GM21576 (cell line): Measurements from ENCODE around the gene EHD1.

ENCODE experiments used
- ATAC-seq: cut with Tn5 transposase; IDR thresholded peaks from one replicate; pipeline ENCODE4 v1.9.1; 2021; ENCODE audit warnings: mild to moderate bottlenecking, moderate library complexity; ENCODE audit not compliant: unreplicated experiment

Gene EHD1

GRCh38 chr11:64878494-64879243 is at the start of gene EHD1:
Gene EHD1 (minus strand): TSS chr11:64878621. CDS start chr11:64878464, 157 bp downstream.
- peak; percentile 61 for ATAC-seq

GRCh38 chr11:64926689-64927088 is 48.3 kb upstream of the EHD1 start:
- ATAC-seq = no peak

- no peak for ATAC-seq
These were observed 47.4 kb upstream of the EHD1 start for GRCh38 chr11:64925536-64926436.

DNA sequence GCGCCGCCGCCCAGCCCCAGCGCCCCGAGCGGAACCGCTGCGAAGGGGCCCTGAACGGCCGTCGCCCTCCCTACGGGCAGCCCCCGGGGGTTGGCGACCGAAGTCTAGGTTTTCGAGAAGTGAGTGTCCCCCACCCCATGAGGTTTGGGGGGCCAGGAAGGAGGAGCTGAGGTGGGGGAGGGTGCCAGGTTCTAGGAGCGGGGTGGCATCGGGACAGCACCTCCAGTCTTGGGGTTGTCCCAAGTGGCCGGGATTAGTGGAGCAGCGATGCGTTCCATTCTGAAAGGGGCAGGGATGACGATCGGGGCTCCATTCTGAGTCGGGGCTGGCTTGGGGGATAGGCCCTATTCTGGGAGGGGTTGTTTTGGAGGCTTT is 46.5 kb upstream of the EHD1 start:
- ATAC-seq = no peak

DNA sequence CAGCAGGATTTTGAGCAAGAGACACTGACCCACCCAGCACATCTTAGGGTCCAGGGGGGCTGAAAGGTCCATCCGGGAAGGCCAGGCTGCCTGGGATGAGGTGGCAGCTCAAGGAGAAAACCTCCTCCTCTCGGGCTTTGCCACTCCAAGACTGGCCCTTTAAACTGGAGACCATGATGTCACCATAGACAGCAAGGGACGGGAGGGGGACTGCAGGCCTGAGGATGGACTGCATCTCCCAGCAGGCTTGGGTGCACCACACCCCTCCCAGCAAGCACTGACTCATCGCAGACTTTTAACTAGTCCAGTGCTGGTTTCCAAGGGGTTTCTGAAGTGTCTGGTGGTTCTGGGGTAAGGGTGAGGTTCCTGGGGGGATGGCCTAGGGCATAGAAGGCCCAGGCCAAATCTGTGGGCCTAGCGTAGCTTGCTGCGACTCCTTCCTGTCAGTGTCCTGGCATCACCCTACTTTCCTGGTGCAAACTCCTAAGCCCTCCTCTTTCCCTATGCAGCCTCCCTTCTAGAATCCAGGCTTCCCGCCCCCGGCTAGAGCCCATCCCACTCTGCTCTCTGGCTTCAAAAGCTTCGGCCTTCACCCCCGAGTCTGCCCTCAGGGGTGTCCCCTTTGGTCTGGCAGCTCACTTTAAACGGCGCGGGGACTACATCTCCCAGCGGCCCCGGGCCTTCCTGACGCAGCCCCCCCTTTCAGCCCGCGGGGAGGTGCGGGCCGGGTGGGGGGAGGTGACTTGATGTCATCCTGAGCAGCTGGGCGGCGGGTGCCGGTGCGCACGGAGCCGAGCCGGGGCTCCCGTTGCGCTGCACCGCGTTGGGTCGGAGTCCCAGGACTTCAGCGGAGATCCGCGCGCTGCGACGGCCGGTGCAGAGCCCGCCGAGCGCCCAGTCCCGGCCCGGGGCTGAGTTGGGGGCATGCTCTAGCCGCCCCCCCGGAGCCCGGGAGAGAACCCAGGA is 45.8 kb upstream of the EHD1 start, which contains the start of gene PPP2R5B:
Gene PPP2R5B (plus strand): TSS at position 746 of the 966 bp plus-strand sequence. CDS start 1,046 bp downstream, outside the sequence.
- ATAC-seq = peak; percentile 81

DNA sequence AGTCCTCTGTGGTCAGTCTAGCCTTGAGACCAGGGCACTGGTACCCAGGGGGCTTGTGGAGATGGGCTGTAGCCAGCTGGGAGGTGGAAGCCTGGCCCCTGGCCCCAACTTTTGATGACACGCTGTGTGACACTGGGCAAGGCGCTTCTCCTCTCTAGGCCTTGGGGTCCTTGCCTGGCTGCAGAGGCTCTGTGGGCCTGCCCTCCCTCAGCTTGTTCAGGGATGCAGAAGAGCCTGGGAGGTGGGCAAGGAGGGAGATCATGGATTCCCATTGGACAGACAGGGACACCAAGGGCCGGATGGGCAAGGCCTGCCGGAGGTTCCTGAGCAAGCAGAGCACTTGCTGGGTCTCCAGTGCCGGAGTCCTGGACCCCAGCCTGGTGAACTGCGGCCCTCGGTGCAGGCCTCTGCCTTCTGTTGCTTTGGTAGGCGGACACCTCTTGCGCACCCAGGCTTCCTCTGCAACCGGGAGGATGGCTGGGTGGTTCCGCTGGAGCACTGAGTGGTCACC is 44.8 kb upstream of the EHD1 start:
- ATAC-seq = no peak

DNA sequence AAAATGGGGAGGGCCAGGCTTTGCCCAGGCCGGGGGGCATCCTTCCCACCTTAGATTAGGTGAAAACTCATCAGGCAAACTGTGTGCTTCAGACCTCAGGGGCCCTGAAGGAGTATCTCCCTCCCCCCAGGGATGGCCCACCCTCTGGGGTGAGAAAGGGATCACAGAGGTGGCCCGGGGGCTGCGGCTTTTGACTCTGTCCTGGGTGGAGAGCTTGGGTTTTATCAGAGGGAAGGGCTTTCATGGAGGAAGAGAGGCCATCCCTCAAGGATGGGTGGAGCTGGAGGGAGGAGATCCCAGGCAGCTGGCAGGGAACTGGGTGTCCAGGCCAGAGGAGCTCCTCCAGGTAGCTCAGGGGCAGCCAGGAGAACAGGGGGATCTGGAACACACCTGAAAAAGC is 43.0 kb upstream of the EHD1 start:
- ATAC-seq = no peak

DNA sequence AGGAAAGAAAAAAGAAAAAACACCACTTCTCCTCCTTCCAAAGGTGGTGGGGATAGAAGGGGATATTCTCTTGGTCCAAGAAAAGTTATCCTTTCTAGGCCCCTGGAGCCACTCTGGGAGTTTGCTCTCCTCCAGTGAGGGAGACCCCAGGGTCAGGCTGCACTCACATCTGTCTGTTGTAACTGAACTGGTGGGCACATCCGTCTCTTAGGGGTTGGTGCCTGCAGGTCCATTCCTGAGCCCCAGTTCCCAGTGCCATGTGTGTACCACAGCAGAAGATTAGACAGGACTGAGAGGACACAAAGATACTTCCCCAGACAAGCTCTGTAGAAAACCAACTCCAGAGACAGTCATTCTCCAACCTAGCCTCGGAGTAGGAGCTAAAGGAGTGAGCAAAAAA is 41.7 kb upstream of the EHD1 start:
- no peak for ATAC-seq

DNA sequence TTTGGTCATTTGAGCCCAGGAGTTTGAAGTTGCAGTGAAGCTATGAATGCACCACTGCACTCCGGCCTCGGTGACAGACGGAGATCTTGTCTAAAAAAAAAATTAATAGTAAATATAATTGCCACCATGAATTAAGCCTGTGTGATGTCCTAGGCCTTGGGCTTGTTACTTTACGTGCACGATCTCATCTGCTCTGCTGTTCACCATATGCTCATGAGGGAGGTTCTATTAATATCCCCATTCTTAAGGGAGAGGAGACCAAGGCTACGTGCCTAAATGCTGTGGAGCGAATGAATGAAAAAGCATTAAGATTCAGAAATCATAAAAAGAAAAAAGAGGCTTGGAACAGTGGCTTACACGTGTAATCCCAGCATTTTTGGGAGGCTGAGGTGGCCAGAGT is 41.2 kb upstream of the EHD1 start:
- no peak for ATAC-seq

DNA sequence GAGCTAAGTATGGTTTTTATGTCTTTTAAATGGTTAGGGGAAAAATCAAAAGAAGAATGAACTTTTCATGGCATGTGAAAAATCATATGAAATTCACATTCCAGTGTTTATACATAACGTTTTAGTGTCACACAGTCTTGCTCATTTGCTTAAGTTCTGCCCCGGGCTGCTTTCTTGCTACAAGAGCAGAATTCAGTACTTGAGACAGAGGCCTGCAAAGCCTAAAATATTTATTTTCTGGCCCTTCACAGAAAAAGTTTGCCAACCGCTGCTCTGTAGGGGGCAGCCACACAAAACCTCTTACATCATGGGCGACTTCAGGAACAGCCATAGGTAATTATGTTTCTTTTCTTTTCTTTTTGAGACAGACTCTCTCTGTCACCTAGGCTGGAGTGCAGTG is 39.6 kb upstream of the EHD1 start:
- no peak for ATAC-seq

DNA sequence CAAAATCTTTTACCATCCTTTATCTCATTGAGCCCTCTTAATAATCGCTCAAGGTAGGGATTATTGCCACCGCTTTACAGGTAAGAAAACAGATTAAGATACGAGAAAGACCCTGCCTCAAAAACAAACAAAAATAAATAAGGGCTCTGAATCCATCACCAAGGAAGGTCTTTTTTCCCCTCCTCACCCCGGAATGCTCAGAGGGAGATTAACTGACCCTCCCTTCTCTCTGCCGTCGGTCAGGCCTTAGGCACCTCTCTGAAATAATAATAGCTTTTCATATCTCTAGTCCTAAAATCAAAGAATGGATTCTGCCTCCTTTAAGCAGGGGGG is 39.2 kb upstream of the EHD1 start:
- ATAC-seq = no peak

GRCh38 chr11:64916775-64917662 is 38.6 kb upstream of the EHD1 start, which contains the start of gene ATG2A:
Gene ATG2A (minus strand): TSS chr11:64917209. CDS start chr11:64917135, 74 bp downstream.
- peak; percentile 93 for ATAC-seq

- no peak for ATAC-seq
These were observed 37.8 kb upstream of the EHD1 start for GRCh38 chr11:64916040-64916774.

DNA sequence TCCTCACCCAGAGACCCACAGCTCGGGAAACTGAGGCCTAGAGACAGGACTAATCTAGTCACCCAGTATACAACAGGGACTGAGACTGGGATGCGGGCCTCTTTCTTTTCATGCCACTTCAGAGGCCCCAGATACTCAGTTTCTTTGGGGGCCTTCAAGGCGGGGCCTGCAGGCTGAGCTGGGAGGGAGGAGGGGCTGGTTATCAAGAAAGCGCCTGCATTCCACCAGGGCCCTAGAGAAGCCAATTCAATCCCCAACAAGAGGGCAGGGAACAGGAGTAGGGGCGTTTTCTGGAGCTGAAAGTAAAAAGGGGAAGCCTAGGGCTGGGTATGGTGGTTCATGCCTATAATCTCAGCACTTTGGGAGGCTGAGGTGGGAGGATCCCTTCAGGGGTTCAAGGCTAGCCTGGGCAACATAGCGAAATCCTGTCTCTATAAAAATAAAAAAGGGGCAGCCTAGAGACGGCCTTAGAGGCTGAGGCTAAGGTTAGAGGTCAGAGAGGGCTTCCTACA is 37.0 kb upstream of the EHD1 start:
- ATAC-seq = no peak

GRCh38 chr11:64914123-64914522 is 35.7 kb upstream of the EHD1 start:
- no peak for ATAC-seq

DNA sequence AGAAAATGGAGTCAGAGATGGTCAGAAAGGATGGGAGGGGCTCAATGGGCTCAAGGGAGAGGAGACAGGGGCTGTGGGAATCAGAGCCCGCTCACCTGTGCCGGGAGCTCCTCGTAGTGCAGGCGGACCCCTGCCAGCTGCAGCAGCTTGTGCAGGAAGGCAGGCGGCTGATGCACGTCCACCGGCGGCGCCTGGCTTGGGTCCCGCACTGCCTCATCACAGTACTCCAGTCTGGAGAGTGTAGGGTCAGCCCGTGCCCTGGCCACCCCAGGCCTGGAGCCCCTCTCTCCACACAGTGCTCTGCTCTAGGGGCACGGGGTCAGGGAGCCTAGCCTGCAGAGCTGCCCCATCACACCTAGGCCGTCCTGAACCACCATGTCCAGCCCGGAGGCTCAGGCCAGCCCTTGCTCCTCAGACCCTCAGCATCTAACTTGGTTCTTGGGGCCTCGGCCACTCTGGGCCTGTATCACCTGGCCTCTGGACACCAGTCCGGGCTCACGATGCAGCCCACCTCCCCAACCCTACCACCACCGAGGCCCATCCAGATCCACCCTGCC is 34.8 kb upstream of the EHD1 start:
- ATAC-seq = no peak

DNA sequence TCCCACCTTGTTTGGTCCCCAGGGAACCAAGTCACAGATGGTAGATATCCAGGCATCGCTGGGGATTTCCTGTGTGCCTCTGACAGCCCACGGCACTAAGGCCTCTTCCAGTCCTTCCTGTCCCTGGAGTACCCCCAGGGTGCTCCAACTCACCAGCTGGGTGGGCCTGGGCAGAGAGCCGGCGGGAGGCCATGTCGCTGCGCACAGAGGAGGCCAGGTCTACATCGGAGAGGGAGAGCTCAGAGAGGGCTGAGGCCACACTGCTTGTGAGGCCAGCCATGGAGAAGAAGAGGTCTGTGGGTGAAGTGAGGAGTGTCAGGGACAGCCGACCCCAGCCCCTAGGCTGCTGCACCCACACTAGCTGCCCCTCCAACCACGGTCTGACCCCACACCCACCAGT is 33.3 kb upstream of the EHD1 start:
- no peak for ATAC-seq

DNA sequence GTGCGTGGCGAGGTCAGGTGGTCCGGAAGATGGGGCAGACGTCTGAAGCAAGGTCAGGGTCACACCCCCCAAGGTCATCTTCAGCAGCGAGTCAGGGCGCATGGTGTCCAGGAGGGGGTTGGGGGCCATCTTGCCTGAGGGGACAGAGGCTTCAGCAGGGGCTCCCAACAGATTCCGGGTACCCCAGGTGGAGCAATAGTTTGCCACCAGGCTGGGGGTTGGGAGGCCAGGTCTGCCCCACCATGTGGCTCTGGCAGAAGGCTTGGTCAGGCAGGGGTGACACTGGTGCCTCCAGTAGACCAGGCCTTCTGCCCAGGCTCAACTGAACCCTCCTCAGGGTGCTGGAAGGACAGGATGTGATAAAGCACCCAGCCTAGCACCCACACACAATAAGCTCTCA is 32.7 kb upstream of the EHD1 start:
- no peak for ATAC-seq
